ENCODE data around the gene NPBWR2. TPM values are rescaled to one million over a fixed set of nuclear protein-coding genes. Genes with fewer than 3 reads are reported as not detected.

NPBWR2 gene
- total and polyA plus RNA-seq, 9 of the 15 experiments (the other 6 are each of a cell fraction or from before 2014, with no cell fraction given): not detected

DNA sequence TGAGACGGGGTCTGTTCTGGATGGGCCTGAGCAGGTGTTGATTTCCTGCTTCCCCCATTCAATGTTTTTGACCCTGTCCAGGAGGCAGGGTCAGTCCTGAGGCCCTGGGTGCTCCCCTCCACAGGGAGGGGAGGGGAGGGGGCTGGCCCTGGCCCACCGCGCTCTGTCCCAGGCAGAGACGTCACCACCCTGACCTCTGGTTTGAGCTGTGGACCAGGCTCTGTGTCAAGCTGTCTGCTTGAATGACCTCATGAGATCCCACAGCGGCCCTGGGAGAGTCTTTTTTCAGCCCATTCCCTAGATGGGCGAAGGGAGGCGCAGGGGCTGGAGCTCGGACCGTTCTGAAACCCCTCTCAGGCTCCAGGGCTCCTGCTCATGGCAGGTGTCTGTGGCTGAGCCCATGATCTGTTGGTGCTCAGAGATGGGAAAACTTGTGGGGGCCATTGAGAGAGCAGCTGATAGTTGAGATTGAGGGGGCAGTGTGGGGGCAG is 14.3 kb downstream of the NPBWR2 start:
- in situ Hi-C loops (cut with MboI): no loop called here
- no peak overlapping the region for H3K4me2 ChIP-seq (ENCODE audit: insufficient read depth, low read length)
- H3K27ac ChIP-seq (ENCODE audit: extremely low read depth, low read depth, low read length): no peak overlapping the region
- FAIRE-seq (no peak), DNase-seq (ENCODE audit: extremely low read depth in 1 of 4, low spot score in 3 of 4) (peak in 3 of 4 experiments; percentile 32 to 41 (median 39)), ATAC-seq (peak; percentile 69)
- H3K9me1 ChIP-seq (ENCODE audit: control insufficient read depth, insufficient read depth, low read length): no peaks in the 10 kb centered on the region
- ChIA-PET CTCF (ENCODE audit: low intra/inter-chr PET ratio) (no interaction called here), POLR2A (no interaction called here)
- no peak overlapping the region for H2AFZ ChIP-seq (ENCODE audit: low read depth, low read length)
- TF ChIP-seq ZFP1 (CRISPR knock-in tag; IDR thresholded peaks at IDR 0.05): no peak
- TF ChIP-seq ZBTB7A (IDR thresholded peaks at IDR 0.05; ENCODE audit: borderline replicate concordance, control insufficient read depth, low read depth, low read length): peak; percentile 53; the same call in 1 of the 2 replicates
- TF ChIP-seq NFIX (CRISPR knock-in tag; IDR thresholded peaks at IDR 0.05; ENCODE audit: low read depth): no peak
- WGBS (ENCODE audit: insufficient coverage, low coverage, missing lambda C conversion rate): 12% methylated on average over 5 of the region's 9 CpGs
- H3K36me3 ChIP-seq (ENCODE audit: control insufficient read depth, insufficient read depth, low read length): no peaks in the 10 kb centered on the region
- intact Hi-C loops (cut with micrococcal nuclease): no loop called here
- no peaks in the 10 kb centered on the region for H3K79me2 ChIP-seq (ENCODE audit: control insufficient read depth, insufficient read depth, low read length)
- H3K4me1 ChIP-seq (replicated peaks in 1 of 2; ENCODE audit: control insufficient read depth in 2 of 2, insufficient read depth in 2 of 2, low read length in 2 of 2): peaks cover 0 to 26% of the 10 kb centered on the region in 2 experiments; a peak in 2 of 5 replicates
- no peak overlapping the region for H3K9ac ChIP-seq (ENCODE audit: insufficient read depth in 1 of 2, low read depth in 2 of 2, low read length in 2 of 2)
- H3K9me3 ChIP-seq (replicated peaks; ENCODE audit: control insufficient read depth, insufficient read depth, low read depth, low read length): no peaks in the 10 kb centered on the region
- H3K27me3 ChIP-seq (ENCODE audit: control insufficient read depth in 2 of 2, insufficient read depth in 2 of 2, low read length in 2 of 2): peaks cover under 1 to 14% of the 10 kb centered on the region in 2 experiments; a peak in 4 of 5 replicates
- no peak overlapping the region for H3K4me3 ChIP-seq
- no TSS peak for BruUV-seq (replicated peaks)
- H4K20me1 ChIP-seq (replicated peaks; ENCODE audit: control insufficient read depth, insufficient read depth, low read length): peaks cover 9% of the 10 kb centered on the region; the same call in 1 of the 2 replicates

DNA sequence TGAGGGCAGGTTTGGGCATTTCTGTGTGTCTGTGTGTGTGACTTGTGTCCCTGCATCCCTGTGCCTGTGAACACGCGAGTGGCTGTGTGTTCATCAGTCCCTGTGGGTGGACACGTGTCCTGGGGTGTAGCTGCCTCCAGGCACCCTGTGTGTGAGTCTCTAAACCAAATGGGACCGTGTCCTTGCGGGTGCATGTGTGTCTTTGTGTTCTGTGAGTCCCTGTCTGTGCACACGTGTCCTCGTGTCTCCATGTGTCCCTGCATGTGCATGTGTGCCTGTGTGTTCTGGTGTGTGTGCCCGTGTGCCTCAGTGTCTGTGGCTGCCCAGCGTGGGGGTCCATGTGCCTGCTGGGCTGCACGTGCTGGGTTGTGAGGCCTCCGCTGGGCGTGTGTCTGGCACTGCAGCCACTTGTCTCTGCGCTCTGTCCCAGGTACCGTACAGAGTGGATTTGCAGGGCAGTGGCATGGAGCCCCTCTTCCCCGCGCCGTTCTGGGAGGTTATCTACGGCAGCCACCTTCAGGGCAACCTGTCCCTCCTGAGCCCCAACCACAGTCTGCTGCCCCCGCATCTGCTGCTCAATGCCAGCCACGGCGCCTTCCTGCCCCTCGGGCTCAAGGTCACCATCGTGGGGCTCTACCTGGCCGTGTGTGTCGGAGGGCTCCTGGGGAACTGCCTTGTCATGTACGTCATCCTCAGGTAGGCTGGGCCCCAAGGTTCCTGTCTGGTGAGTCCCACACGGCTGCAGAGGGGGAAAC is 14.9 kb downstream of the NPBWR2 start:
- no peak overlapping the region for H3K27ac ChIP-seq (ENCODE audit: extremely low read depth, low read depth, low read length)
- H3K79me2 ChIP-seq (ENCODE audit: control insufficient read depth, insufficient read depth, low read length): no peaks in the 10 kb centered on the region
- no TSS peak for BruUV-seq (replicated peaks)
- H3K4me2 ChIP-seq (ENCODE audit: insufficient read depth, low read length): no peak overlapping the region
- H3K4me1 ChIP-seq (replicated peaks in 1 of 2; ENCODE audit: control insufficient read depth in 2 of 2, insufficient read depth in 2 of 2, low read length in 2 of 2): peaks cover 0 to 26% of the 10 kb centered on the region in 2 experiments; a peak in 2 of 5 replicates
- no peaks in the 10 kb centered on the region for H3K9me1 ChIP-seq (ENCODE audit: control insufficient read depth, insufficient read depth, low read length)
- no peak overlapping the region for H2AFZ ChIP-seq (ENCODE audit: low read depth, low read length)
- no peak overlapping the region for H3K4me3 ChIP-seq
- peaks cover 2% of the 10 kb centered on the region; the same call in 1 of the 2 replicates for H3K9me3 ChIP-seq (replicated peaks; ENCODE audit: control insufficient read depth, insufficient read depth, low read depth, low read length)
- H3K27me3 ChIP-seq (ENCODE audit: control insufficient read depth in 2 of 2, insufficient read depth in 2 of 2, low read length in 2 of 2): 0 out of 5 replicates have a peak, but pooled peaks cover 0 to 8% of the 10 kb centered on the region in 2 experiments
- ChIA-PET CTCF (ENCODE audit: low intra/inter-chr PET ratio) (no interaction called here), POLR2A (no interaction called here)
- H4K20me1 ChIP-seq (replicated peaks; ENCODE audit: control insufficient read depth, insufficient read depth, low read length): peaks cover 9% of the 10 kb centered on the region; the same call in 1 of the 2 replicates
- FAIRE-seq (no peak), ATAC-seq (peak; percentile 15; the same call in 1 of the 3 replicates), DNase-seq (ENCODE audit: extremely low read depth in 1 of 4, low spot score in 3 of 4) (no peak)
- intact Hi-C loops (cut with micrococcal nuclease) (no loop called here), in situ Hi-C loops (cut with MboI) (no loop called here)
- 1% methylated on average over 26 of the region's 27 CpGs for WGBS (ENCODE audit: insufficient coverage, low coverage, missing lambda C conversion rate)
- H3K36me3 ChIP-seq (ENCODE audit: control insufficient read depth, insufficient read depth, low read length): no peaks in the 10 kb centered on the region
- TF ChIP-seq LARP7 (IDR thresholded peaks at IDR 0.05) (no peak), BRF1 (IDR thresholded peaks at IDR 0.05; ENCODE audit: borderline replicate concordance, extremely low read depth, insufficient read length) (no peak), POLR3A (IDR thresholded peaks at IDR 0.05; ENCODE audit: borderline replicate concordance, extremely low read depth, insufficient read depth, insufficient read length) (no peak), BHLHE40 (IDR thresholded peaks at IDR 0.05; ENCODE audit: low read length) (0 out of 2 replicates have a peak, but pooled peaks have one; percentile 11), EWSR1 (IDR thresholded peaks at IDR 0.05; ENCODE audit: borderline replicate concordance, low read depth, partially characterized antibody) (no peak), MYBL2 (IDR thresholded peaks at IDR 0.05; ENCODE audit: low read depth) (no peak), MYBL2 (CRISPR knock-in tag; IDR thresholded peaks at IDR 0.05; ENCODE audit: borderline replicate concordance) (no peak)
- TF ChIP-seq, protein P1, sequence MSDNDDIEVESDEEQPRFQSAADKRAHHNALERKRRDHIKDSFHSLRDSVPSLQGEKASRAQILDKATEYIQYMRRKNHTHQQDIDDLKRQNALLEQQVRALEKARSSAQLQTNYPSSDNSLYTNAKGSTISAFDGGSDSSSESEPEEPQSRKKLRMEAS (CRISPR knock-in tag; IDR thresholded peaks at IDR 0.05): peak; percentile 61
- H3K9ac ChIP-seq (ENCODE audit: insufficient read depth in 1 of 2, low read depth in 2 of 2, low read length in 2 of 2): peak overlapping the region in 1 of 2 experiments; percentile 32; a peak in 1 of 4 replicates
